D721Med (cell line): ENCODE measurements around the gene GPR148.
"Not testable (repeated sequence)": the region's sequence is repeated elsewhere in the genome, so short reads cannot be mapped to it uniquely, and the experiment has no call there.

Experiments
- DNase-seq: peaks from one replicate; pipeline ENCODE4 v3.0.0; 2011; ENCODE audit warnings: low spot score; ENCODE audit not compliant: insufficient read length
- FAIRE-seq: peaks from 2 replicates; lab custom pipeline; 2011; peaks lifted over from hg19 to GRCh38; lab: Jason Lieb, UNC
- CTCF ChIP-seq: IDR thresholded peaks from 2 replicates; pipeline ENCODE4 v1.5.1; 2012; ENCODE audit warnings: mild to moderate bottlenecking, control low read depth; ENCODE audit not compliant: insufficient read depth; ENCODE audit errors: missing control alignments

The GPR148 gene

GRCh38 chr2:130728549-130729316 is at the start of gene GPR148:
TSS of gene GPR148 (plus strand) at chr2:130729070. CDS start at chr2:130729152, 82 bp downstream.
- no peak for TF ChIP-seq CTCF
- DNase-seq (no peak), FAIRE-seq (no peak)

GRCh38 chr2:130692041-130692770 is 36.7 kb upstream of the GPR148 start:
- FAIRE-seq, DNase-seq: not testable (repeated sequence)

GRCh38 chr2:130693474-130693873 is 35.4 kb upstream of the GPR148 start:
- FAIRE-seq, DNase-seq: not testable (repeated sequence)
- TF ChIP-seq CTCF = peak; percentile 38

- not testable (repeated sequence) for DNase-seq, FAIRE-seq
These were observed 25.6 kb upstream of the GPR148 start for GRCh38 chr2:130703250-130703649.

GRCh38 chr2:130714795-130715194 is 14.1 kb upstream of the GPR148 start:
- not testable (repeated sequence) for DNase-seq, FAIRE-seq

- DNase-seq (no peak), FAIRE-seq (no peak)
These were observed 8.8 kb upstream of the GPR148 start for GRCh38 chr2:130720036-130720435.

GRCh38 chr2:130720528-130720927 is 8.3 kb upstream of the GPR148 start:
- TF ChIP-seq CTCF = no peak
- FAIRE-seq (no peak), DNase-seq (no peak)

More at GRCh38 chr2:130720036-130720435, 8.8 kb upstream of the GPR148 start:
- TF ChIP-seq CTCF = no peak

GRCh38 chr2:130724455-130724854 is 4.4 kb upstream of the GPR148 start:
- FAIRE-seq (no peak), DNase-seq (no peak)
- TF ChIP-seq CTCF = no peak
